ENCODE measurements around the gene KIAA1328. TPM values are rescaled to one million over a fixed set of nuclear protein-coding genes. Genes with fewer than 3 reads are reported as not detected.

The KIAA1328 gene
- total and polyA plus RNA-seq, 2 experiments from 2014 or later = 3.8 to 11.5 TPM

- Histone ChIP-seq H3K36me3 (no peaks in the 10 kb centered on the region), H3K27me3 (no peaks in the 10 kb centered on the region), H3K4me1 (ENCODE audit: low read depth) (no peaks in the 10 kb centered on the region), H3K27ac (no peak overlapping the region), H3K4me3 (no peak overlapping the region), H3K9me3 (ENCODE audit: low read depth) (no peaks in the 10 kb centered on the region)
- DNase-seq (ENCODE audit: low read depth in 1 of 2, low spot score in 1 of 2) = no peak
- no peak for TF ChIP-seq CTCF (IDR thresholded peaks at IDR 0.05; ENCODE audit: low read depth, low read length)
Observed at GRCh38 chr18:37135177-37135576, 306.2 kb downstream of the KIAA1328 start.

GRCh38 chr18:37138456-37138855 lies 309.5 kb downstream of the KIAA1328 start:
- H3K4me1 ChIP-seq (ENCODE audit: low read depth) = no peaks in the 10 kb centered on the region
- H3K36me3 ChIP-seq = no peaks in the 10 kb centered on the region
- H3K27ac ChIP-seq = no peak overlapping the region
- H3K9me3 ChIP-seq (ENCODE audit: low read depth) = no peaks in the 10 kb centered on the region
- DNase-seq (ENCODE audit: low read depth in 1 of 2, low spot score in 1 of 2) = no peak
- no peak overlapping the region for H3K4me3 ChIP-seq
- H3K27me3 ChIP-seq = no peaks in the 10 kb centered on the region
- no peak for TF ChIP-seq CTCF (IDR thresholded peaks at IDR 0.05; ENCODE audit: low read depth, low read length)

GRCh38 chr18:37139876-37140275 lies 310.9 kb downstream of the KIAA1328 start:
- Histone ChIP-seq H3K27me3 (no peaks in the 10 kb centered on the region), H3K4me1 (ENCODE audit: low read depth) (no peaks in the 10 kb centered on the region), H3K4me3 (no peak overlapping the region), H3K9me3 (ENCODE audit: low read depth) (no peaks in the 10 kb centered on the region), H3K36me3 (no peaks in the 10 kb centered on the region), H3K27ac (no peak overlapping the region)
- TF ChIP-seq CTCF (IDR thresholded peaks at IDR 0.05; ENCODE audit: low read depth, low read length) = no peak
- DNase-seq (ENCODE audit: low read depth in 1 of 2, low spot score in 1 of 2) = no peak

DNA sequence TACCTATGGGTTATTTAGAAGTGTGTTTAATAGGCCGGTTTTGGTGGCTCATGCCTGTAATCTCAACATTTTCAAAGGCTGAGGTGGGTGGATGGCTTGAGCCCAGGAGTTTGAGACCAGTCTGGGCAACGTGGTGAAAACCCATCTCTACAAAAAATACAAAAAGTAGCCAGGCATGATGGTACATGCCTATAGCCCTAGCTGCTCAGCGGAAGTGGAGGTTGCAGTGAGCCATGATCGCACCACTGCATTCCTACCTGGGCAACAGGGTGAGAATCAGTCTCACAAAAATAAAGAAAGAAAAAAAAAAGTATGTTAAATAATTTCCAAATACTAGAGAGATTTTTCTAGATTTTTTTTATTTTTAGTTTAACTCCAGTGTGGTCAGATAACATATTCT lies 316.0 kb downstream of the KIAA1328 start:
- no peak for TF ChIP-seq CTCF (IDR thresholded peaks at IDR 0.05; ENCODE audit: low read depth, low read length)
- no peak for DNase-seq (ENCODE audit: low read depth in 1 of 2, low spot score in 1 of 2)
- no peaks in the 10 kb centered on the region for H3K4me1 ChIP-seq (ENCODE audit: low read depth)

DNA sequence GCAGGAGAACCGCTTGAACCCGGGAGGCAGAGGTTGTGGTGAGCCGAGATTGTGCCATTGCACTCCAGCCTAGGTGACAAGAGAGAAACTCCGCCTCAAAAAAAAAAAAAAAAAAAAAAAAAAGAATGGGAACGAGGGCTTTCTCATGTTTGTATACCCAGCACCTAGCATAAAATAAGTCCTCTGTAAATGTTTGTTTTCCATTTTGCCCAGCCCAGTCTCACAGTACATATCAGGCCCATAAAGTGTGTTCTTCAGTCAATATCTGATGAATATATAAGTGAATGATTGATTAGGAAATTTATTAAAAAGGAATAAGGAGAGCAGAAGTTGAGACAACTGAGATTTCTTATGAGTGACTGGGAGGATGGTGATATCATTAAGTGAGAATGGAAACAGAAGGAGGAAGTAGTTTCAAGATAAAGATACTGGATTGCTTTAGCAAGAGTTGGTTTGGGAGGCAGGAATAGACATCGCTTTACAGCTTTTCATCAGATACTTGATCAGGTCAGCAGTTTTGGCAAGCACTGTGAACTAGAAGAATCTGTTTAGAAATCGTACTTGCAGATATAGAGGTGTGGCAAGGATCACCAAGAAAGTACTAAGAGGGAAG lies 327.5 kb downstream of the KIAA1328 start:
- Histone ChIP-seq H3K9me3 (ENCODE audit: low read depth) (no peaks in the 10 kb centered on the region), H3K27me3 (no peaks in the 10 kb centered on the region), H3K27ac (no peak overlapping the region), H3K4me3 (no peak overlapping the region), H3K36me3 (no peaks in the 10 kb centered on the region), H3K4me1 (ENCODE audit: low read depth) (no peaks in the 10 kb centered on the region)
- DNase-seq (ENCODE audit: low read depth in 1 of 2, low spot score in 1 of 2) = peak in 1 of 2 donors; percentile 1
- no peak for TF ChIP-seq CTCF (IDR thresholded peaks at IDR 0.05; ENCODE audit: low read depth, low read length)

More for the DNA sequence above, 316.0 kb downstream of the KIAA1328 start:
- no peaks in the 10 kb centered on the region for H3K9me3 ChIP-seq (ENCODE audit: low read depth)
- H3K27me3 ChIP-seq = no peaks in the 10 kb centered on the region
- H3K4me3 ChIP-seq = no peak overlapping the region
- H3K27ac ChIP-seq = no peak overlapping the region
- no peaks in the 10 kb centered on the region for H3K36me3 ChIP-seq
